SK-MEL-5 (cell line): ENCODE measurements around the gene LPIN3. TPM values are rescaled to one million over a fixed set of nuclear protein-coding genes. Genes with fewer than 3 reads are reported as not detected.
"Not testable (repeated sequence)": the region's sequence is repeated elsewhere in the genome, so short reads cannot be mapped to it uniquely, and the experiment has no call there.

Experiments
- DNase-seq: peaks from one replicate; pipeline ENCODE4 v3.0.0-alpha.2; 2016; ENCODE audit warnings: low read depth, low spot score
- in situ Hi-C: cut with HindIII; loops from 2 replicates; pipeline ENCODE4 v1.10.0; 2016; ENCODE audit warnings: low sequenced_read_pairs, high pct_unique_total_duplicates, low pct_unique_long_range_greater_than_20kb
- polyA plus RNA-seq, 2 experiments: library from polyadenylated mRNA; depleted of rRNA; stranded (reverse); fragments of >200 nt; gene quantifications; 2 replicates each; pipeline ENCODE4 v1.2.3, GENCODE V29; 2015
- total RNA-seq: library from RNA; depleted of rRNA; stranded (reverse); fragments of >200 nt; shearing (Covaris generic); gene quantifications from 2 replicates; pipeline ENCODE4 v1.2.3, GENCODE V29; 2014; rRNA removed

Gene LPIN3
- 6.2 and 8.9 TPM in 2 replicates for total RNA-seq
- 8.9 and 13.6 TPM in 2 replicates for polyA plus RNA-seq (2015; cell fraction: cytosol; rRNA removed)
- 216 and 287 TPM in 2 replicates for polyA plus RNA-seq (2015; cell fraction: nucleus; rRNA removed)

DNA sequence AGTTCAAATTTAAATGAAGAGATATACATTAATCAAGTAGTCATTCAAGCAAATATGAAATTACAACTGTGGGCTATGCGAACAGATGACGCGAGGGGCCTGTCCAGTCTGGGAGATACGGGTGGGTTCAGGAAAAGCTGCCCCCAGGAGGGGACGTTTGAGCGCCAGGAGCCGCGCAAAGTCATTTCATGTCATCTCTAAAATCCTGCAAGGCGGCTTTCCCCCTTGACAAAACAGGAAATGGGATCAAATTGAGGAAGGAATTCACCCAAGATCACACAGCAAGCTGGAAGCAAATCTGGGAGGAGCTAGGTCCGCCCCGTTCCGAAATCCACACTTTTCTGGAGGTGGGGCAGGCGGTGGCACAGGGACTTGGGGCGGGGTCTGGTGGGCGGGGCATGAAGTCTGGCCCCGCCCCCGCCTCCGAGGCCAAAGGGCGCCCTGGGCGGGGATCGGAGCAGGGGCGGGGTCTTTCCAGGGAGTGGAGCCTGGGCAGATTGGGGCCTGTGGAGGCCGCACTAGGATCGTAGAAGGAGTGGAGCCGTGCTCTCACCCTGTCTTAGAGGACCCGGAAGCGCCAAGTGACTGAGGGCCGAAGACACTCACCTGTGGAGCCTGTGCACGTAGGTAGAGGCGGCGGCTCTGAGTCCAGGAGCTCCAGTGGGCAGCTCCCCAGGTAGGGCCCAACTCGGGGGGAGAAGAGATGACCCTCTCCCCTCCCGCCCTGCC is at the start of gene LPIN3:
TSS of gene LPIN3 (plus strand) at position 495 of the 729 bp plus-strand sequence. CDS start 4,983 bp downstream, outside the sequence.
- in situ Hi-C loops, result no loop called here

GRCh38 chr20:41293269-41294037 is 47.2 kb upstream of the LPIN3 start:
- DNase-seq, result no peak
- in situ Hi-C loops, result no loop called here

More for the DNA sequence above, at the start of gene LPIN3:
- peak; percentile 90 for DNase-seq

GRCh38 chr20:41299899-41300298 is 40.7 kb upstream of the LPIN3 start:
- no peak for DNase-seq
- in situ Hi-C loops, result no loop called here

DNA sequence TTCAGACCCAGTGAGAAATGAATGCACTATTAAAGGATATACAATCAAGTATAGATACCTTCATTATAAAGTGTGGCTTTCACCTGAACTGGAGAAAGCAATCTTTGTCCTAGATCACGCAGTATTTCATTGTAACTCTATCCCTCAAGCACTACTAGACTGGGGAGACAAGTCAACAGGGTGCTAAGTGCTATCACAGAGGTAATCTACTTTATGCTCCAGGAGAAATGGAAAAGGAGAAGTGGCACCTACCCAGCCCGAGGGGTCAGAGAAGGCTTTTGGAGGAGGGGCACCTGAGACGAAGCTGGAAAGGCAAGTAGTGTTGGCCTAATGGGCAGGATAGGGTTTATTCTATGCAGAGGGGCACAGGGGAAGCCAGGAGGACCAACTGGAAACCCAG is 40.2 kb upstream of the LPIN3 start:
- no peak for DNase-seq
- in situ Hi-C loops, result no loop called here

DNA sequence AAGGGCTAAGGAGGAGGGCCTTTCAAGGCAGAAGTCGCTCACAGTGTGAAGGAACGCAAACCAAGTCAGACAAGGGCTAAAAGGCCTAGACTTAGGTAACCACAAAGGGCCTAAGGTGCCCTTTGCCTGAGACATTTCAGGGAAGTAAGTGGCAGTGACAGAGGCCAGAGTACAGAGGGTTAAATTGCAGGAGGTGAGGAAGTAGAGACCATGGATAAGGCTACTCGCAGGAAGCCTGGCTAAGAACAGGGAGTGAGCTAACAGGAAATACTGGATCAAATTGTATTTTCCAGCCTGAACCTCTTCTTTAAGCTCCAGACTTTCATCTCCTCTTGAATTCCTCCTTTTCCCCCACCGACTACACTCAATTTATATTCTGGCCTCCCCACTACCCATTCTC is 39.7 kb upstream of the LPIN3 start:
- in situ Hi-C loops, result no loop called here
- DNase-seq, result no peak

DNA sequence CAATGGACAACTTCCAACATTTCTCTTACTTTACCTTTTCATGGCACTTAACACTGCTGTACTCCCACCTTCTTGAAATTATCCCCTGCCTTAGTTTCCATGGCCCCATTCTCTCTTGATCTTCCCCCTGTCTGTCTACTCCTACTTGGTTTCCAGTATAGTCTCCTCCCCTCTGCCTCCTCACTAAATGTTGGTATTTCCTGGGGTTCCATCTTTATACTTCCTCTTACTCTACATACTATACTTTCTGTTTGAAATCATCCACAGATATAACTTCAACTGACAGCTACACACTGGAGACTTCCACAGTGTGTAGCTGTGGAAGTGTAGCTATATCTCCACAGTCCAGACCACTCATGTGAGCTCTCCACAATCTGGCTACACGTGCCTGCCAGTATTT is 36.6 kb upstream of the LPIN3 start:
- in situ Hi-C loops, result no loop called here
- no peak for DNase-seq

GRCh38 chr20:41304424-41305079 is 36.1 kb upstream of the LPIN3 start:
- in situ Hi-C loops, result no loop called here
- no peak for DNase-seq

- in situ Hi-C loops, result no loop called here
- no peak for DNase-seq
Observed at GRCh38 chr20:41306061-41306727, 34.4 kb upstream of the LPIN3 start.

DNA sequence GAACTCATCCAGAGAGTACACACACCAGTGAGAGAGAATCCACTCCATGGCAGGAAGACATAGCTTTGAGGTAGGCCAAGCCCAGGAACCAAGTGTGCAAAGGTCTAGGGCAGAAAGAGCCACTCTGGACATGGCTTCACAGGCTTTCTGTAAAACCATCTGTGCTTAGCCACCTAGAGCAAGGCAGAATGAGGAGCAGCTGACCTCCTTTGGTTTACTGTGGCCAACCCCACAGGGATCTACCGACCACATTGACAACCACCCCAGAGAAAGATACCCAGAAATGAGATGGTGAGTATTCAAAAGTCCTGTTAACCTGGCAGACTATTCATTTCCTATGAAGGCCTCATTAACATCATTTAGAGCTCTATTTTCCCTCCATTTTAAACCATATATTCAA is 33.6 kb upstream of the LPIN3 start:
- DNase-seq, result no peak
- in situ Hi-C loops, result no loop called here

- peak; percentile 57 for DNase-seq
Observed at GRCh38 chr20:41308290-41308711, 32.3 kb upstream of the LPIN3 start.

GRCh38 chr20:41308726-41309413 is 31.8 kb upstream of the LPIN3 start:
- in situ Hi-C loops, result no loop called here

More at GRCh38 chr20:41308290-41308711, 32.3 kb upstream of the LPIN3 start:
- in situ Hi-C loops, result no loop called here

DNA sequence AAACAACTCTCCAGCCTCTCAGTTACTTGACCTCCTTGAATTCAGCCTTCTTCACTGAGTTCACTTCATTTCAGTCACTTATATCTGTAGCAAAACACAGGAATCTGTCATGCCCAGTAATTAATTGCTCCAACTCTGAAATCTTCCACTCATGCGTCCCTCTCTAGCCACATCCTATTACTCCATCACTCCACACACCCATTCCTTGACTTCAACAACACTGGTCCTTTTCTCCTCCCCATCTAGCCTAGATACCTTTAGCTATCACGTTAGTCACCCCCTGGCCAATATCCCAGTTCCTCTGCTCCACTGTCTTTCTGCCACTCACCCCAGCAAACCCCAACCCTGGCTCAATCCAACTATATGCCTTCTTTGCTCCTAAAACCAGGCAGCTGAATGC is 30.8 kb upstream of the LPIN3 start:
- in situ Hi-C loops, result no loop called here
- no peak for DNase-seq

More at GRCh38 chr20:41308726-41309413, 31.8 kb upstream of the LPIN3 start:
- no peak for DNase-seq

- DNase-seq, in situ Hi-C loops: not testable (repeated sequence)
Observed at GRCh38 chr20:41312009-41312408, 28.6 kb upstream of the LPIN3 start.

DNA sequence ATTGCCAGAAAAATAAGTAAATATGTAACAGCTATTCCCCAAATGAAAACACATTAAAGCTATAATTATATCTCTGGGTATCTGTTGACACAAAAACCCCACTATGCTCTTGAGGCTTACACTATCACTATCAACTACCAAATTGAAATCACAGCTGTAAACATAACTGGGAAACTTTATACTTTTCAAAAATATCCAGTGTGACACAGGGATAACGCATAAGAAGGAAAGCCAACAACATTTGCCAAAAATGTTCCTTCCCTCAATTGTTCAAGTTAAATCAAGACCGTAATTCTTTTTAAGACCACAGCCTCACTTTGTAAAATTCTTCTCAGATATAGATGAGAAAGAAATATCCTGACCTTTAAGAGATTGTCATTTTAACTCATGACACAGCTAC is 26.2 kb upstream of the LPIN3 start:
- in situ Hi-C loops, result no loop called here
- no peak for DNase-seq

- in situ Hi-C loops, result no loop called here
- DNase-seq, result no peak
Observed at GRCh38 chr20:41316051-41316450, 24.6 kb upstream of the LPIN3 start.

DNA sequence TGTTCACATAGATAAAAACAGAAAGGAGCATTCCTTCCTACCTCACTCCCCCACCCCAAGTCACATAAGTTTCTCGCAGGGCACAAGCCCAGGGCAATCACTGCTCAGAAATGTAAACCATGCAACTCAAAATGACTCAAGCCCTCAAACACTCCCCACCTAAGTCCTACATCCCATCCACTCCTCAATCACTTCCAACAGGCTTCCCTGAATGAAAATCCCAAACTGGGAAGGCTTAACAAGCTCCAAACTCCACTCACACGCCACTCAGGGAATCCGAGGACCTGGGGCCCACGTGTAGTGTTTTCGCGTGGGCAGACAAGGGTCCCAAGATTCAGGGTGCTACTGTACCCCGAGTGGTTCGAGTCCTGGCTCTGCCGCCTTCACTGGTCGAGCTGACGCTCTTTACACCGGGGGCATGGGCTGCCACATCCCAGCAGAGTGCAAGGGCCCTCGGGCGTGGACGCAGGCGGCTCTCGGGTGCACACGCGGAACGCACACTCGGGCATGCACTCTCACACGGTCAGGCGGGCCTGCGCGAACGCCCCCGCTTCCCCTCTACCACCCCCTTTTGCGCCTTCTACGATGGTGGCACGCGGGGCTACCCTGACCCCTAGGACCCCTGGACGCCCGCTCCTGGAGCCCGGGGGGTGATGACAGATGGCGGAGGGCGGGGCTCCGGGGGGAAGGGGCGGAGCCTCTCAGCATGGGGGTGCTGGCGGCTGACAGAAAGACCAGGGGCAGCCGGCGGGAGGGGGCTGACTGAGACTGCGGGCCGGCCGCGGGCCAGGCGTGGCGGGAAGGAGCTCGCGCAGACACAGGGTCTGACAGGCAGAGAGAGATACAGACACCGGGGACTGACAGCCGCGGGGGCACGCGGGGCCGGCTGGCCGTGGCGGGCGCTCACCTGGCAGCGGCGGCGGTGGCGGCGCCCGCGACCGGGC is 23.7 kb upstream of the LPIN3 start:
- DNase-seq, result peak; percentile 59
- in situ Hi-C loops, result no loop called here
